BJ (cell line): ENCODE results near the gene FGF14. TPM values are rescaled to one million over a fixed set of nuclear protein-coding genes. Genes with fewer than 3 reads are reported as not detected.

Experiments
- CTCF ChIA-PET: fragments of 350-600 bp; formaldehyde crosslinking; extraction: SDS; loops from one replicate; lab custom pipeline; 2021; ENCODE audit warnings: antibody characterized with exemption, inconsistent platforms; lab: Yijun Ruan, JAX
- POLR2A ChIA-PET: fragments of 300-600 bp; sonication (Branson Sonifier 250); formaldehyde crosslinking; extraction: SDS; loops from one replicate; lab custom pipeline; 2021; ENCODE audit warnings: antibody characterized with exemption; lab: Charles Lee
- DNase-seq: peaks from one replicate; pipeline ENCODE4 v3.0.0-alpha.2; 2011; ENCODE audit warnings: low read depth
- H3K27me3 ChIP-seq: 2 replicates; pipeline ENCODE4 v1.6.0; 2011; ENCODE audit warnings: low read length; ENCODE audit not compliant: control insufficient read depth, insufficient read depth
- H3K36me3 ChIP-seq: 2 replicates; pipeline ENCODE4 v1.5.1; 2011; ENCODE audit warnings: low read length; ENCODE audit not compliant: control insufficient read depth, insufficient read depth
- H3K4me3 ChIP-seq: 2 replicates; pipeline ENCODE4 v1.5.1; 2011; ENCODE audit warnings: low read depth, mild to moderate bottlenecking, control low read depth, low read length
- CTCF ChIP-seq: IDR thresholded peaks from 2 replicates; pipeline ENCODE4 v1.5.1; 2011; ENCODE audit warnings: low read depth, mild to moderate bottlenecking, control low read depth, inconsistent platforms, low read length, moderate library complexity; ENCODE audit not compliant: insufficient read depth
- polyA plus RNA-seq: library from polyadenylated mRNA; depleted of rRNA; stranded (reverse); fragments of >200 nt; gene quantifications from 2 replicates; pipeline ENCODE4 v1.2.3, GENCODE V29; 2011; rRNA removed
- small RNA-seq: library from RNA; depleted of rRNA; stranded (forward); fragments of <200 nt; gene quantifications from one replicate; pipeline ENCODE3, GENCODE V24; 2012; ENCODE audit warnings: low replicate concordance, low read depth; ENCODE audit not compliant: insufficient read length

Gene FGF14
- polyA plus RNA-seq, 1 experiment, result 0.01 TPM

DNA sequence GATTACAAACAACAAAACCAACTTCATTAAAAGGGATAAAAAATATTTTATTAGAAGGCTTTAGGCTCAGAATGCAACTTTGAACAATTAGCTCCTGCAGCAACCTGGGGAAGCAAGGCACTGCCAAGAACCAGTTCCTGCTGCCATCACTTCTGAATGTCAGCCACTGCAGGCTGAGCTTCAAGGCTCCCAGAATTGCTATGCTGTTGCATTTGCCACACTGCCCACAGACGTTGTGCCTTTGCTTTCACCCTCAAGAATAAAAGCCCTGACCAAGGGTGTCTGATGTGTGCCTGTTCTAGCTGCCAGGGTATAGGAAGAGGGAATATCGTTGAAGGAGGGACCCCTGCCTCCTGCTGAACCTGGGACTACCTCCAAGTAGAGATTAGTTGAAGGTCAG lies 711.0 kb downstream of the FGF14 start:
- POLR2A ChIA-PET, result no interaction called here
- no peak for TF ChIP-seq CTCF
- DNase-seq, result no peak
- no peak overlapping the region for H3K4me3 ChIP-seq
- H3K36me3 ChIP-seq, result no peaks in the 10 kb centered on the region
- no peaks in the 10 kb centered on the region for H3K27me3 ChIP-seq
- CTCF ChIA-PET, result no interaction called here

DNA sequence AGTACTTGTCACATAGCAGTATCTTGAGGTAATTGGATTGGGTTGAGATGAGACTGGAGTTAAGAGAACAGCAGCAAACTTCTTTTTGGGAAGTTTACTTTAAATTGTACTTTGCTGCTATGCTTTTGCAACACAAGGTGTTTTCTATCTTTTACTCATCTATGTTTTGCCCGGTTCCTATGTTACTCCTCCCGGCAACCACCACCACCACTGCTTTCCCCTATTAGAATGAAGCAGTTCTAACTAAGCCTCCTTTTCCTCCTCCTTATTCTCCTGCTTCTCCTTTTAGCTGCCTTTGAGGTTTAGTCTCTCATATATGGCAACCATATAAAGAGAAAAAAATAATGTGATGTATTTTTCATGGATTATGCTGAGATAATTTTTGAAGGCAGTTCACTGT lies 715.8 kb downstream of the FGF14 start:
- H3K4me3 ChIP-seq, result no peak overlapping the region
- TF ChIP-seq CTCF, result no peak
- H3K36me3 ChIP-seq, result no peaks in the 10 kb centered on the region
- H3K27me3 ChIP-seq, result no peaks in the 10 kb centered on the region
- DNase-seq, result no peak
- CTCF ChIA-PET, result no interaction called here
- POLR2A ChIA-PET, result no interaction called here

DNA sequence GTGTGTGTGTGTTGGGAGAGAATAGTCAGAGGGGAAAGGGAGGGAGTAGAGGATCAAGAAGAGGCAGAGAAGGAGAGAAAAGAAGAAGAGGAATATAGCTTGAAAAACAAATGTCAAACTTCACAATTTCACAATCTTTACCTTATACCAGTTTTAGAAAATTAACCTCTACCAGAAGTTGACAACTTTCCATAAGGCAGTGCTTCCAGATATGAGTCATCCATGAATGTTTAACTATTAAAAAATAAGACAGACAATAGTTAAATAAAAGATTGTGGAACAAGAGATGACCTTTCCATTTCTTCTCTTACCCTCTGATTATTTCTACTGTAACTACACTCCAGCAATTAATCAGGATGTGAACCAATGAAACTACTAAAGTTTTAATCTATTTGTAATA lies 720.0 kb downstream of the FGF14 start:
- POLR2A ChIA-PET, result no interaction called here
- DNase-seq, result no peak
- no peak for TF ChIP-seq CTCF
- H3K36me3 ChIP-seq, result no peaks in the 10 kb centered on the region
- H3K4me3 ChIP-seq, result no peak overlapping the region
- H3K27me3 ChIP-seq, result no peaks in the 10 kb centered on the region
- CTCF ChIA-PET, result no interaction called here

GRCh38 chr13:101673360-101674105 lies 728.3 kb downstream of the FGF14 start:
- ChIA-PET POLR2A (no interaction called here), CTCF (interaction anchor here (0.5 to 0.6 kb wide), 2 partner anchors 91 to 731 kb away, joined by 3 to 4 read pairs; no protein-coding TSS in a partner anchor)
- Histone ChIP-seq H3K36me3 (no peaks in the 10 kb centered on the region), H3K4me3 (no peak overlapping the region), H3K27me3 (no peaks in the 10 kb centered on the region)
- no peak for TF ChIP-seq CTCF
- DNase-seq, result no peak

DNA sequence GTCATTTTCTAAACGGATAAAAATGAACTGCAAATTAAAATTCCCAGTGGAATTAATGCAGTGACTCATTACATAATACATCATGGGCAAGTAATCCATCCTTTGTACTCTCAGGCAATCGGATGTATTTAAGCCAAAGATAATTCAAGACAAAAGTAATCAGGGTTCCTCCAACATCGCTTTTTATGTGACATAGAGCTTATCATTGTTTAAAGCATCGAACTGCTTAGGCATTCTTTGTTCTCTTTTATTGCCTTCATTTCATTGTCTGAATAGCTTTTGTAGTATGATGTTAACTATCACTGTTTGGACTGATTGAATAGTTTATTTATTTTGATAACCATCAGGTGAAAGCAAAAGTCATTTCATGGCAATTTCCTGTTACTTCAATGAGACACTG lies 740.0 kb downstream of the FGF14 start:
- H3K4me3 ChIP-seq, result no peak overlapping the region
- ChIA-PET POLR2A (no interaction called here), CTCF (interaction anchor here (1.3 kb wide), 1 partner anchor 22 kb away, joined by 4 read pairs; no protein-coding TSS in a partner anchor)
- DNase-seq, result no peak
- TF ChIP-seq CTCF, result no peak
- no peaks in the 10 kb centered on the region for H3K36me3 ChIP-seq
- H3K27me3 ChIP-seq, result no peaks in the 10 kb centered on the region

Small RNA genes within 50 kb of the gene (small RNA-seq; reads per million reads assigned to genes)
- gene MIR2681 (not detected), gene MIR4705 (not detected), gene RNU1-24P (not detected), gene RNY1P2 (not detected), gene RPL39P29 (not detected)

Other genes with a start within 250 kb of the FGF14 start
- gene TPP2, start 194.9 kb upstream of the FGF14 start, polyA plus RNA-seq, result 13.9 and 26.3 TPM in 2 replicates